ENCODE data around the gene TFEB.

GRCh38 chr6:41668968-41669367 is 66.4 kb downstream of the TFEB start:
- no peak for TF ChIP-seq CTCF (IDR thresholded peaks at IDR 0.05)
- TF ChIP-seq POLR2A (IDR thresholded peaks at IDR 0.05; ENCODE audit: low read depth) = no peak

All from esophagus muscularis mucosa (tissue), 3 donors.